HG03108 (cell line): ENCODE results near the gene CCDC158.
"Not testable (repeated sequence)": the region's sequence is repeated elsewhere in the genome, so short reads cannot be mapped to it uniquely, and the experiment has no call there.

Experiments
- ATAC-seq: cut with Tn5 transposase; IDR thresholded peaks from one replicate; pipeline ENCODE4 v1.9.1; 2021; ENCODE audit warnings: moderate library complexity; ENCODE audit not compliant: unreplicated experiment

Gene CCDC158

DNA sequence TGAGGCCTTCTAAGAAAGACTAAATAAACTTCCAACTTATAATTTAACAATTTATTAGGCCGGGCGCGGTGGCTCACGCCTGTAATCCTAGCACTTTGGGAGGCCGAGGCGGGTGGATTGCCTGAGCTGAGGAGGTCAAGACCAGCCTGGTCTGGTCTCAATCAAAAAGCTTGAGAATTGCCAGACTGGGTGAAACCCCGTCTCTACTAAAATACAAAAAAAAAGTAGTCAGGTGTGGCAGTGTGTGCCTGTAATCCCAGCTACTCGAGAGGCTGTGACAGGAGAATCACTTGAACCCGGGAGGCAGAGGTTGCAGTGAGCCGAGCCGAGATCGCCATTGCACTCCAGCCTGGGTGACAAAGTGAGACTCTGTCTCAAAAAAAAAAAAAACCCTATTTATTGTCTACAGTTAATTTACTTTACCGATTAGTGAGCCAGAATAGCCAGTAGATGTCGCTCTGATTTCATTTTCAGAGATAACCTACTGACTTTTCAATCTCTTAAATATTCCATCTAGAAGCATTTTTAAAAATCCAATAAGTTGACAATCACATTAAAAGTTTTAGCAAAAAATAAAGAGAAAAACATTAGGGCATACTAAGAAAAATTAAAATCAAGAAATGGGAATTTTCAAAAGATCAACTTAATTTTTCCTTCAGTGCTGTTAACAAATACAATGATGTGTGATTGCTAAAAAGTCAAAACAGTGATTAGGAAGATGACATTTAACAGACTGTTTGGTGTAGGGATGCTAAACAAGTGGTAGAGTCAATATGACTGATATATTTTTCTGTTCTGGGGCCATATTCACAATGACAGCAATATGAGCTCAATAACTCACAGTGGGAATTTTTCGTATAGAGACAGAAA lies 9.8 kb upstream of the CCDC158 start:
- no peak for ATAC-seq

DNA sequence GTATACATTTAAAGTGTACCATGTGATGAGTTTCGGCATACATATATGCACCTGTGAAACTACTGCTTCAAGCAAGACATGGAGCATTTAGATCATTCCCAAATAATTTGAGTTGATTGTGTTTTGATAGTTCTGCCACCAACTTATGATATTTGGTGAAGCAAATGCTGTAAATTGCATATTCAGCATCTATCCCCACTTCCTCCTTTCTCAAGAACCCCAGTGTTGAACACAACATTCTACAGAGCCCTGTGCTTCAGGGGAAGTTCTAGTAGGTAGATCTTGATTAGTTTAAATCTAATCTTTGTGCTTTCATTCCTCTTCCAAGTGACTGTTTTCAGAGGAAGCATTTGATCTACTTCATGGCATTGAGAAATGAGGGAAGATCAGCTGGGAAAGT lies 8.7 kb upstream of the CCDC158 start:
- no peak for ATAC-seq

DNA sequence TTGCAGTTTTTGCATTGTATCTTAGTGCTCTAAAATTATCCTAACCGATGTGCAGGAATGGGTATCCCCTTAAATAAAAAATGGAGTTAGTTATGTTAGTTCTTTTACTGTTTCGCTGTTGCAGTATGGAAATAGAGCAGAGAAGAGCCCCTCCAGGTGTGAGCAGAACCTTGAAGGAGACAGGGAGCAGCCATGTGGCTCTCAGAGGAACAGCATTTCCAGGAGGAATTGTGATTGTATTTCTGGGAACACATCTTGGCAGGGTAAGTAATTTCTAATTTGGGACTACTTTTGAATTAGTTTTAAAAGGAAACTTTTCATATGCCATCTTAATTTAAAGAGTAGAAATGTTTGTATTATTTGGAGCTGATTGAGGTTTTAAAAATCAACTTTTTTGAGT lies 5.3 kb upstream of the CCDC158 start:
- no peak for ATAC-seq

DNA sequence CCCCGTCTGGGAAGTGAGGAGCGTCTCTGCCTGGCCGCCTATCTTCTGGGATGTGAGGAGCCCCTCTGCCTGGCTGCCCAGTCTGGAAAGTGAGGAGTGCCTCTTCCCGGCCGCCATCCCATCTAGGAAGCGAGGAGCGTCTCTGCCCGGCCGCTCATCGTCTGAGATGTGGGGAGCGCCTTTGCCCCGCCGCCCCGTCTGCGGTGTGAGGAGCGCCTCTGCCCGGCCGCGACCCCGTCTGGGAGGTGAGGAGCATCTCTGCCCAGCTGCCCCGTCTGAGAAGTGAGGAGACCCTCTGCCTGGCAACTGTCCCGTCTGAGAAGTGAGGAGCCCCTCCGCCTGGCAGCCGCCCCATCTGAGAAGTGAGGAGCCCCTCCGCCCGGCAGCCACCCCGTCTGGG lies 2.2 kb upstream of the CCDC158 start:
- ATAC-seq, result not testable (repeated sequence)

DNA sequence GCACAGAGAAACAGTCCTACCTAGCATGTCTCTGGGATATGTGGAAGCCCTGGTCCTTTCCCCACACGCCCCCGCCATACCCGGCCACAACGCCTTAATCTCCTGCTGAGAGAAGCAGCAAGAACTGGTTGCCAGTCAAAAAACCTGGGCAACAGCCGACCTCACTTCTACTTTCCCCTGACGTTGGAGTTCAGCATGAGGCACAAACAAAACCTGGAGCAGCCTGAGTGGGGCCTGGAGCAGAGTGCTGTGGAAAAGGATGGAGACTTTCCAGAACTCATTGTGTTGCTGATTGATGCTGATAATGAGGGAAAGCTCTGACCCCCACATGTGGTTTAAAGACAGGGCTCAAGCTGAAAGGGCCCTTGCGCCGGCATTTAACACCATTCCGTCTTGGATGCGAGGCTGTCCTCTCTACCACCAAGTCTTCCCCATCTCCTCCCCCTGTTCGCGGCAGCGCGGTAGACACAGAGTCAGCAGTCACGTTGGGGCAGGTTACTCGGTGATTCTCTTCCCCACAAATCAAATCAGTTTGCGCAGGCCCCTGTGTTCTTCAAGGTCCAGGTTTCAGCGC lies 666 bp downstream of the CCDC158 start:
- ATAC-seq, result no peak

DNA sequence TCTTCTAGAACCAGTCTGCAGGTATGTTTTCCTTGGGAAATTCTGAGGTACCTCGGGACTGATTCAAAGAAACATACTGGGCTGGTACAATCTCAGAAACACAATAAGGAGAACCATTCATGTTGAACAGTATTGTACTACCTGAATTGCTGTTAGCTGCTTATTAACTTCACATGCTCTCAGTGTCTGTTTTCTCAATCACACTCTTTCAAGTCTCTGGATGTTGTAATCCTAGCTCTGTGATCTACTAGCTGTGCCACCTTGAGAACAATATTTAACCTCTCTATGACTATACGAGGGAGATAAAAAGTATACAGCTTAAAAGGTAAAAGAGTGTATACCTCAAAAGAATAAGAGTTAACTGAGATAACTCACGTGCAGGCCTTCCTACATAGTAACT lies 10.3 kb downstream of the CCDC158 start:
- no peak for ATAC-seq

DNA sequence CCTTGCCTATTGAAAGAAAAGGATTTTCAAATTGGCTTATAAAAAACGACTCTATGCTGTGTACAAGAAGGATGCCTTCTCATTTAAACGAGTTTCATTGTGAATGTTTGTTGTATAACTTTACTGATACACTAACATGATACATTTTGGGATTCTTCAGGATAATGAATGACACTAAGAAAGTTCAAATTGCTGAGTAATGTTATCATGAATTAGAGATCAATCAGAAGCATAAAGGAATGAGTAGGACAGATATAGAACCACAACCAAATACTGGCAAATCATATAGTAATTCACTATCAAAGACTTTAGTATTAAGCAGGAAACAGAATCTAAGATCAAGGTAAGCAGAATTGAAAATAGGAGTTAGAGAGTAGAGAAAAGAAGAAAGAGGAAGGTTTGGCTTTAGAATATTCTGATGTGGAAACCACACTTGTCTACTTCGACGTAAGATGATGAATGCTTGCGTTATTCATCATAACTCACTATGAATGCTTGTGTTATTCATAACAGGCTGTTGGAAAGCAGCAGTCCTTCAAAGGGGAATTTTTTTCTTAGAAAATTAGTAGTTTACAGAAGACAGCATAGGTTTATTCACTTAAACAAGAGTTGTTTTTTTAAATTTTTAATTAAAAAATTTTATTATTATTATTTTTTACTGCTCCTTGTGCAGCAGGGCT lies 13.4 kb downstream of the CCDC158 start:
- ATAC-seq, result no peak

DNA sequence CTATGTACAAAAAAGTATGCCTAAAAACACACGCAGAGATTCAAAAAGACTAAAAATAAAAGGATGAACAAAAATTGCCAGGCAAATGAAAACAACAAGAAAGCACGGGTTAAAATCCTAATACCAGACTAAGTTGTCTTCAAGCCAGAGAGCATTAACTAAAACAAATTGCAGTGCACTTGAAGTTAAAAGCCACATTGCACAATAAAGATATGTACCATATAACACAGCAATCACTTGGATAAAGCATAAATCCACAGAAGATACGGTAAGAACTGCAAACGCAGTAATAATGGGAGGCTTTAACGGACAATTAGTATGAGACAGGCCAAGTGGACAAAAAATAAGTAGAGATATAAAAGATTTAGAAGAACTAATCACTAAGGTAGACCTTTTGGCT lies 14.9 kb downstream of the CCDC158 start:
- no peak for ATAC-seq

DNA sequence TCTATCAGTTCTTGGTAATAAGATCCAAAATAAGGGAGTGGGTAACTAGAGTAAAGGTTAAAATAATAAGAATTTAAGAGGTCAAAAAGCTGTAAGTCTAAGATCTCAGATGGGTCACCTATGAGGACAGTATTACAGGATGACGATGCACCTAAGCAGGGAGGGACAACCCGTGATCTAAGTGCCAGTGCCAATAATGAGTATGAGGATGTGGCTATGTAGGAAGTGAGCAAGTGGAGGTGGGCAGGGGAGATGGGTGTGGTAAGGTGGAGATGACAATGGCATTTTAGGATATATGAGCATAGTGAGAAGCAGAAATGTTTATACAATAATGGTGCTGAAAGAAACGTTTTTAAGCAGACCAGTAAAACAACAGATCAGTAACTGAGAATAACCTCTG lies 19.3 kb downstream of the CCDC158 start:
- ATAC-seq, result no peak

DNA sequence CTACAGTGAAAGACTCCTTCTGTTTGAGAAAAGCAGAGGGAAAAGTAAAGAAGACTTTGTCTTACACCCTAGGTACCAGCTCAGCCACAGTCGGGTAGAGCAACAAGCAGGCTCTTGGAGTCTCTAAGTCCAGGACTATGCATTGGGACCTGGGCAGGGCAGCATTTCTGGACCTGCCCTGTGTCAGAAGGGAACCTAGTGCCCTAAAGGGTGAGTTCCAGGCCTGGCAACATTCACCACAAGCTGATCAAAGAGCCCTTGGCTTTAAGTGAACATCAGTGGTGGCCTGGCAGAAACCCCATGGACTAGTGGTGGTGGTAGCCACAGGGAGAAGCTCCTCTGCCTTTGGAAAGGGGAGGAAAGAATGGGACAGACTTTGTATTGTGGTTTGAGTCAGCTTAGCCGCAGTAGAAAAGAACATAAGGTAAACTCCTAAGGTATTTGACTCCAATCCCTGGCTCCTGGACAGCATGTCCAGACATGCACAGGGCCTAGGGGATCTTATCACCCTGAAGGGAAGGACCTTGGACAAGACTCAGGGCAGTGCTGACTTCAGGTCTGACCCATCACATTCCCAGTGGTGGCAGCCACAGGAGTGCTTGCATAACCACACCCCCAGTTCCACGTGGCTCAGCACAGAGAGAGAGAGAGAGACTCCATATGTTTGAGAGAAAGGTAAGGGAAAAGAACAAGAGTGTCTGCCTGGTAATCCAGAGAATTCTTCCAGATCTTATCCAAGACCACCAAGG lies 32.6 kb downstream of the CCDC158 start:
- ATAC-seq, result no peak

DNA sequence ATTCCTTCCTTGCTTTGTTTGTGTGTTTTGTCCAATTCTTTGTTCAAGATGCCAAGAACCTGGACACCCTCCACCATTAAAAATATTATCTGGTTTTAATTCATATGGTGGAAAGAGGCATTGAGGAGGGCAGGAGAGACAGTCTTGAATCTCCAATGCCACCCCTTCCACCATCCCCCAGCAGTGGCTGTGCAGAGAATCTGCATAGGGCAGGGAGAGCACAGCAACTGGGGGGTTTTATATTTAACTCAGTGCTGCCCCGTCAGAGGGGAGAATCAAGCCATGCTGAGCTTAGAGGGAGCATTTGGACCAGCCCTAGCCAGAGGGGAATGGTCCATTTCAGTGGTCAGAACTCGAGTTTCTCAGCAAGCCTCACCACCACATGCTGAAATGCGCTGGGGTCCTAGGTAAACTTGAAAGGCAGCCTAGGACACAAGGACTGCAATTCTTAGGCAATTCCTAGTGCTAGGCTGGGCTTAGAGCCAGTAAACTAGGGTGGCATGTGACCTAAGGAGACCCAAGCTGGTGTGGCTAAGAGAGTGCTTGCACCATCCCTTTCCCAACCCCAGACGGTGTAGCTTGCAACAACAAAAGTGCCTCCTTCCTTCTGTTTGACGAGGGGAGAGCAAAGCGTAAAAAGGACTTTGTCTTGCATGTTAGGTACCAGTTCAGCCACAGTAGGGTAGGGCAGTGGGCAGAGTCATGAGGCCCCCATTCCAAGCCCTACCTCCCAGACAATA lies 34.2 kb downstream of the CCDC158 start:
- no peak for ATAC-seq

DNA sequence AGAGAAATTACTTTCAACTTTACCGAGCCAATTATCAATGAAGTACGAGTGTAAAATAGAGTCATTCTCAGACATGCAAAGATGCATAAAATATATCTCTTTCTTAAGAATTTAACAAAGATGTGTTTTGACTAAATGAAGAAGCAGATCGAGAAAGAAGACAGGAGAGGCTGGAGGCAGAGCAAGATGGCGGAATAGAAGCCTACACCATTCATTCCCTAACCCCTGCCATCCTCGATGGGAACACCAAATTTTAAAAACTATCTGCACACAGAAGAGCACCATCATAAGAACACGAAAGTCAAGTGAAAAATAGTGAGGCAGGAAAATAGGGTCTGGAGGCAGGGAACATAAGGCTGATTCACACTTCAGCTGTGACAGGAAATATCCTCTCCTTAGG lies 35.0 kb downstream of the CCDC158 start:
- ATAC-seq, result no peak

DNA sequence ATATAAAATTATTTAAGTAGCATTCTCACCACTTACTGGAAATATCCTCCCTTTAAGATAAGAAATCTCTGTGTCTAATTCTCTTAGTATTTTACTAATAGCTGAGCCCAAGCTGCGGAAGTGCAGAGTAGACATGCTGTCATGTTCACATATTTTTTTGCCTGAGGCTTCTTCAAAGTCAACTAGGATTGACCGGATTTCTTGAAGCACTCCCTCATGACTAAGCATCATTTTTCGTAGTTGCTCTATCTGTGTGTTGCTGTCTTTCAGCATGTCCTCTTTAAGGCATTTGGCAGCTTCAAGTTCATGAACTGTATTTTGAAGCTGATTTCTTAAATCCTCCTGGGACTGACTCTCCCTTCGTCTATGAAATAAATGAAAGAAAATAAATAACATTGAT lies 36.9 kb downstream of the CCDC158 start:
- no peak for ATAC-seq

DNA sequence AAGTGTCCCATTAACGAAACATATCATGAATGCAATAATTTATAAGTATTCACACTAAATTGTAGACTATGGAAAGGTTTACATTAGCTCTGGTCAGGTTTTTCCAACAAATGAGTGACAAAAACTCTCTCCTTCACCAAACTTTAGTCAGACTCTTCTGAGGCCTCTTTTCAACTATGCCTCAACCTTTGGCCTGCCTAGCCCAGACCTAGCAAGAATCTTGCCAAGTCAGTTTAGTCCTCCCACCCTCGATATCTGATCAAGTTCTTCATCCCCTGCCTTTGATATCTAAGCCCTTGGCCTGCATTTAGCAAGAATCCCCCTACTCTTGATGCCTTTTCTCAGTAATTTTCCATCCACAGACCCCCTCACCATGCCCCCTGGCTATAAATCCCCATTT lies 37.9 kb downstream of the CCDC158 start:
- no peak for ATAC-seq

DNA sequence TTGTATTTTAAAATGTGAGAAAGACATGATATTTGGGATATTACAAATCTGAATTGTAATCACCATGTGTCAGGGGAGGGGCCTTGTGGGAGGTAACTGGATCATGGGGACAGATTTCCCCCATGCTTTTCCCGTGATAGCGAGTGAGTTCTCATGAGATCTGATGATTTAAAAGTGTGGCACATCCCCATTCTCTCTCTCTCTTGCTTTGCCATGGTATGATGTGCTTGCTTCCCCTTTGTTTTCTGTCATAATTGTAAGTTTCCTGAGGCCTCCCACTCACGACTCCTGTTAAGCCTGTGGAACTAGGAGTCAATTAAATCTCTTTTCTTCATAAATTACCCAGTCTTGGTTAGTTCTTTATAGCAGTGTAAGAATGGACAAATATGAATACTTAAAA lies 39.0 kb downstream of the CCDC158 start:
- ATAC-seq, result no peak

DNA sequence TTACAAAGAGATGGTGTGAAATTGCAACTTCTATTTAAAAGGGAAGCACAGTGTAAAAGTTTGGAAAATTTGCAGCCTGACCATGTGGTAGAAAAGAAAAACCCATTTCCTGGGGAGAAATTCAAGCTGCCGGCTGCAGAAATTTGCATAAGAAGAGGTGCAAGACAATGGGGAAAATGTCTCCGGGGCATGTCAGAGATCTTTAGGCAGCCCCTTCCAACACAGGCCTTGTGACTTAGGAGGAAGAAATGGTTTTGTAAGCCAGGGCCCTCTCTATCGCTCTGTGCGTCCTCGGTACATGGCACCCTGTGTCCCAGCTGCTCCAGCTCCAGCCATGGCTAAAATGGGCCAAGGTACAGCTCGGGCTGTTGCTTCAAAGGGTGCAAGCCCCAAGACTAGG lies 40.4 kb downstream of the CCDC158 start:
- ATAC-seq, result no peak

DNA sequence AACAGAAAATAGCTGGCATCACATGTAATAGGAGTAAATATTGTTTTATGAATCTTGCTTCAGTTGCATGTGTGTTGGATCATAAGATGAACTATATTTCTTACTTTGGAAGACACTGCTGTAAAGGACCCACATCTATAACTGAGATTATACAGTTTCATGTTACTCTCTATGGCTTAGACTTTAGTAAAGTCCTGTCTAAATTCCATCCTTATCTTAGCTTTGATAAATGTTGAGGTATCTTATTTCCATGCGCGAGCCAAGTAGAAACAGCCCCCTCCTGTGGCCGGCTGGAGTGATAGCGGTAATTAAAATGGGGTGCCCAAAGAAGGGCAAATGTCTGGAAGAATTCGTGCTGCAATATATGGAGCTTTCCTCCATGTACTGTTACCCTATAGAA lies 43.0 kb downstream of the CCDC158 start:
- no peak for ATAC-seq

DNA sequence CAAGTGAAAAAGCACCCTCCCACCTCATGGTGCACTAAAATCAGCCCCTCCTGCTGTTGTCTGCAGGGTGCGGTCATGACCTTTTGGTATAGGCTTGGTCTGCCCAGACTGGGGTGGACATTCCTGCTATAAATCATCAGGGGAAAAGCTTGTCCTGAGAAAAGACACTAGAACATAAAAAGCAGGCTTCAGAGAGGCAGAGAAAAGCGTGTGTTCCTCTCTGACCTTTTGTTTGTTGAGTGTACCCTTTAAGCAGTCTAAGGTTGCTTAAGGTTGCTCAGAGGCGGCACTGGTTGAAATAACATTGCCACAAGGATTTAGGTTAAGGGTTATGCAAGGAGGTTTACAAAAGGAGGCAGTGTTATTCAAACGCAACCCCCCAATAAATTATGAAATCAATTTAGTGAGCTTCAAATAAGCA lies 43.5 kb downstream of the CCDC158 start:
- ATAC-seq, result no peak

DNA sequence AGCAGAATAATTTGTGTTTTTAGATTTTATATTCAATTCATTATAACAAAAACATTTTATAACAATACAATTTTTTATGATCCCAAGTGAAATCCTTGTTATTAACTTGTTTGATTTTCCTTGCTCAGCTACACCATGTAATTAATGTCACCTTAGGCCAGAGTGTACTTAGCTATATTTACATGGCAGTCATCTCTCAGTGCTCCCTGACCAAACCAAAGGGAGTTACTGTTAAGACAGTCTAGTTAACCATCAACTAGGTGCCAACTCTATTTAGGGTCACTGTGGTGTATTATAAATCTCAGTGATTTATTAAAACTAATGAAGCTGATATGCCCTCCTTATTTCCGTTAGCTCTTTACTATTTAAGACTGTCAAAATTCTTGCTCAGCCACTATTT lies 44.4 kb downstream of the CCDC158 start:
- no peak for ATAC-seq

DNA sequence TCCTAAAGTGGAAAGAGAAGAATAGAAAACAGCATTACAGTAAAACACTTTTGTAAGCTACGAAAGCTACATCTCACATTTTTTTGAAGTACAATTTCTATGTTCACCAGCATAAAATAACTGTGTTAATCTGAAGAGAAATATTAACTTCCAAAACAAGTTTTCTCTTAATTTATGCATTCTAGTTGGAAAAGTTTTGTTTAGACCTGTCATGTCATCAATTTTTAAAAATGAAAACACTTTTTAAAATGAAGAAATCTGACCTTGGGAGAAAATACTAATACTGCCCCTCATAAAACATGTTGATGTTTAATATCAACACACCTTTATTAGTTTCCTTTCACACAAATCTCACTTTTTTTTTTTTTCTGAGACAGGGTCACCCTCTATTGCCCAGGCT lies 45.2 kb downstream of the CCDC158 start:
- ATAC-seq, result no peak

DNA sequence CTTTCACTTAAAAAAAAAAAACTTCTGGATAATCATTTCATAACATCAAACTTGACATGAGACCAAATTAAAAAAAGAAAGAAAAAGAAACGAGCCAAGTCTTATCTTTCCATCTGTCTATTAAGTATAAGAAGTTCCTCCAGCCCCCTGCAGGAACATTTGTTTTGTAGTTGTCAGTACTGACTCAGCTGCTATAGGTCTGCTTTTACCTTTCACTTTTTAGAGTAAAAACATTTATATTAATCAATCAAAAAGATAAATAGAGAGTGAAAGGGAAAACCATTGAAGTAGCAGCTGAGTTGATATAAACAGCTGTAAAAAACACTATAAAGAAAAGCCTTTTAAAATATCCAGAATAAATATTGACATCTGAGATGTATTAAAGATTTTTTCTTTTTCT lies 46.1 kb downstream of the CCDC158 start:
- no peak for ATAC-seq
